HCT116 (cell line): ENCODE results near the gene CD3G. TPM values are rescaled to one million over a fixed set of nuclear protein-coding genes. Genes with fewer than 3 reads are reported as not detected.
"Not testable (repeated sequence)": the region's sequence is repeated elsewhere in the genome, so short reads cannot be mapped to it uniquely, and the experiment has no call there.

Experiments used
- ATAC-seq: fragments of 200-7000 bp; cut with Tn5 transposase; 2 replicates; pipeline ENCODE4 v1.9.1; 2020; ENCODE audit warnings: mild to moderate bottlenecking, moderate library complexity
- BruUV-seq: library from RNA; stranded (reverse); fragments of 400-500 nt; replicated peaks from 2 replicates; lab custom pipeline; 2021; lab: Mats Ljungman, UMichigan
- CTCF ChIA-PET: fragments of 300-600 bp; sonication (Branson Sonifier 250); formaldehyde crosslinking; loops from one replicate; lab custom pipeline; 2021; ENCODE audit warnings: antibody characterized with exemption; lab: Charles Lee
- POLR2A ChIA-PET: fragments of 300-600, 350-600 bp; sonication (Branson Sonifier 250); formaldehyde crosslinking; loops from one replicate; lab custom pipeline; 2021; ENCODE audit warnings: antibody characterized with exemption; lab: Charles Lee
- RAD21 ChIA-PET, 2 experiments: fragments of 300-600 bp; sonication (Branson Sonifier 250); formaldehyde crosslinking; loops; one replicate each; lab custom pipeline; 2023; ENCODE audit warnings: low total read pairs in 2 of 2; ENCODE audit not compliant: uncharacterized antibody in 2 of 2, unreplicated experiment in 2 of 2, low non-redundant PET in 1 of 2; lab: Charles Lee
- DNase-seq: peaks from one replicate; pipeline ENCODE4 v3.0.0-alpha.2; 2010; ENCODE audit warnings: low read depth, low spot score
- H2AFZ ChIP-seq: fragments of 200-600 bp; shearing (Covaris generic), sonication (generic); 2 replicates; pipeline ENCODE4 v1.6.1; 2017; ENCODE audit warnings: low read depth, mixed run types, mixed read lengths, antibody characterized with exemption, low read length; ENCODE audit not compliant: poor library complexity, severe bottlenecking
- H3K27ac ChIP-seq: 2 replicates; pipeline ENCODE4 v1.5.1; 2012; ENCODE audit warnings: low read depth, low read length
- H3K27me3 ChIP-seq: fragments of 200-600 bp; sonication (generic); 2 replicates; pipeline ENCODE4 v1.6.1; 2016; ENCODE audit warnings: mixed run types, low read length, mixed read lengths; ENCODE audit not compliant: insufficient read depth
- H3K36me3 ChIP-seq, 2 experiments: fragments of 200-500 bp in 1 of 2; fragments of 200-600 bp in 1 of 2; sonication (Bioruptor generic) in 1 of 2; sonication (generic) in 1 of 2; 2 replicates each; pipeline versions ENCODE4 v1.5.1 to v1.6.1; 2014 to 2016; ENCODE audit warnings: low read length in 2 of 2, inconsistent platforms in 1 of 2, mixed read lengths in 1 of 2, mixed run types in 1 of 2; ENCODE audit not compliant: insufficient read depth in 2 of 2, control insufficient read depth in 1 of 2
- H3K4me1 ChIP-seq, 2 experiments: fragments of 200-600 bp in 1 of 2; sonication (generic) in 1 of 2; 2 replicates each; pipeline versions ENCODE4 v1.5.1 to v1.6.1; 2012 to 2017; ENCODE audit warnings: low read length in 2 of 2, inconsistent platforms in 1 of 2, mild to moderate bottlenecking in 1 of 2, mixed read lengths in 1 of 2, mixed run types in 1 of 2, moderate library complexity in 1 of 2; ENCODE audit not compliant: insufficient read depth in 2 of 2, control insufficient read depth in 1 of 2
- H3K4me2 ChIP-seq: fragments of 200-600 bp; sonication (generic); 2 replicates; pipeline ENCODE4 v1.6.1; 2017; ENCODE audit warnings: mixed run types, low read length, mixed read lengths
- H3K4me3 ChIP-seq, 2 experiments: fragments of 200-600 bp in 1 of 2; sonication (generic) in 1 of 2; replicated peaks in 1 of 2; 2 replicates each; pipeline ENCODE4 v1.5.1; 2011 to 2016; ENCODE audit warnings: low read length in 2 of 2, control low read depth in 1 of 2, low read depth in 1 of 2, mild to moderate bottlenecking in 1 of 2, mixed read lengths in 1 of 2, mixed run types in 1 of 2
- H3K79me2 ChIP-seq: fragments of 200-600 bp; sonication (generic); 2 replicates; pipeline ENCODE4 v1.6.1; 2017; ENCODE audit warnings: mild to moderate bottlenecking, mixed run types, low read length, moderate library complexity, mixed read lengths; ENCODE audit not compliant: insufficient read depth
- H3K9ac ChIP-seq: fragments of 200-600 bp; sonication (generic); 2 replicates; pipeline ENCODE4 v1.6.1; 2016; ENCODE audit warnings: low read length, mixed read lengths
- H3K9me2 ChIP-seq: fragments of 200-600 bp; sonication (generic), shearing (Covaris generic); 2 replicates; pipeline ENCODE4 v1.6.1; 2017; ENCODE audit warnings: mixed run types, mild to moderate bottlenecking, moderate library complexity; ENCODE audit not compliant: insufficient read depth
- H3K9me3 ChIP-seq, 2 experiments: fragments of 200-500 bp in 1 of 2; fragments of 200-600 bp in 1 of 2; sonication (Bioruptor generic) in 1 of 2; sonication (generic) in 1 of 2; 2 replicates each; pipeline ENCODE4 v1.6.1; 2014 to 2017; ENCODE audit warnings: low read length in 2 of 2, mixed read lengths in 2 of 2, inconsistent platforms in 1 of 2, low read depth in 1 of 2, mild to moderate bottlenecking in 1 of 2, mixed run types in 1 of 2, moderate library complexity in 1 of 2; ENCODE audit not compliant: control insufficient read depth in 1 of 2, insufficient read depth in 1 of 2
- H4K20me1 ChIP-seq: fragments of 200-600 bp; sonication (generic), shearing (Covaris generic); 2 replicates; pipeline ENCODE4 v1.6.1; 2017; ENCODE audit warnings: mixed run types, mild to moderate bottlenecking, moderate library complexity; ENCODE audit not compliant: insufficient read depth
- ATF3 ChIP-seq: IDR thresholded peaks from 2 replicates; pipeline ENCODE4 v1.6.1; 2012
- CBX3 ChIP-seq: IDR thresholded peaks from 2 replicates; pipeline ENCODE4 v1.6.1; 2012; ENCODE audit warnings: low read depth
- CEBPB ChIP-seq: IDR thresholded peaks from 2 replicates; pipeline ENCODE4 v1.6.1; 2012; ENCODE audit warnings: low read depth
- EGR1 ChIP-seq: IDR thresholded peaks from 2 replicates; pipeline ENCODE4 v1.6.1; 2012; ENCODE audit warnings: low read depth
- FOSL1 ChIP-seq: IDR thresholded peaks from 2 replicates; pipeline ENCODE4 v1.6.1; 2012; ENCODE audit warnings: low read depth
- JUND ChIP-seq: IDR thresholded peaks from 2 replicates; pipeline ENCODE4 v1.6.1; 2012
- POLR2A ChIP-seq: IDR thresholded peaks from 2 replicates; pipeline ENCODE4 v1.7.0; 2011; ENCODE audit warnings: borderline replicate concordance; ENCODE audit not compliant: insufficient read depth, insufficient read length; ENCODE audit errors: extremely low read depth
- RAD21 ChIP-seq: IDR thresholded peaks from 2 replicates; pipeline ENCODE4 v1.6.1; 2012; ENCODE audit warnings: low read depth, mild to moderate bottlenecking
- REST ChIP-seq: IDR thresholded peaks from 2 replicates; pipeline ENCODE4 v1.6.1; 2012; ENCODE audit warnings: low read depth
- SIN3A ChIP-seq: IDR thresholded peaks from 2 replicates; pipeline ENCODE4 v1.6.1; 2012; ENCODE audit warnings: low read depth
- SP1 ChIP-seq: IDR thresholded peaks from 2 replicates; pipeline ENCODE4 v1.6.1; 2012; ENCODE audit warnings: low read depth
- SRF ChIP-seq: IDR thresholded peaks from 2 replicates; pipeline ENCODE4 v1.6.1; 2012; ENCODE audit warnings: low read depth
- TCF7L2 ChIP-seq: IDR thresholded peaks from 2 replicates; pipeline ENCODE4 v1.7.0; 2011; ENCODE audit warnings: borderline replicate concordance, inconsistent platforms; ENCODE audit not compliant: insufficient read depth, insufficient read length; ENCODE audit errors: extremely low read depth
- YY1 ChIP-seq: IDR thresholded peaks from 2 replicates; pipeline ENCODE4 v1.6.1; 2011; ENCODE audit warnings: low read length, low read depth, moderate library complexity, mild to moderate bottlenecking; ENCODE audit not compliant: insufficient replicate concordance; ENCODE audit errors: extremely low read depth
- ZBTB33 ChIP-seq: IDR thresholded peaks from 2 replicates; pipeline ENCODE4 v1.6.1; 2011; ENCODE audit warnings: mild to moderate bottlenecking, low read length, moderate library complexity; ENCODE audit not compliant: insufficient replicate concordance; ENCODE audit errors: extremely low read depth
- ZFX ChIP-seq: fragments of 450-650 bp; IDR thresholded peaks from 2 replicates; pipeline ENCODE4 v1.6.1; 2017
- ZNF274 ChIP-seq: fragments of 200-500 bp; sonication (Bioruptor generic); IDR thresholded peaks from 2 replicates; pipeline ENCODE4 v1.6.1; 2014; ENCODE audit warnings: mild to moderate bottlenecking, low read depth, low read length, inconsistent platforms
- intact Hi-C: fragments of 100-400 bp; cut with micrococcal nuclease; formaldehyde crosslinking; loops from 2 replicates; pipeline ENCODE4 v1.10.0; 2022
- total RNA-seq: library from RNA; stranded (reverse); gene quantifications from one replicate; pipeline ENCODE4 v1.2.1, GENCODE V29; 2021; ENCODE audit not compliant: unreplicated experiment

Gene CD3G
- total RNA-seq, 1 experiment from 2014 or later: 0.20 TPM

DNA sequence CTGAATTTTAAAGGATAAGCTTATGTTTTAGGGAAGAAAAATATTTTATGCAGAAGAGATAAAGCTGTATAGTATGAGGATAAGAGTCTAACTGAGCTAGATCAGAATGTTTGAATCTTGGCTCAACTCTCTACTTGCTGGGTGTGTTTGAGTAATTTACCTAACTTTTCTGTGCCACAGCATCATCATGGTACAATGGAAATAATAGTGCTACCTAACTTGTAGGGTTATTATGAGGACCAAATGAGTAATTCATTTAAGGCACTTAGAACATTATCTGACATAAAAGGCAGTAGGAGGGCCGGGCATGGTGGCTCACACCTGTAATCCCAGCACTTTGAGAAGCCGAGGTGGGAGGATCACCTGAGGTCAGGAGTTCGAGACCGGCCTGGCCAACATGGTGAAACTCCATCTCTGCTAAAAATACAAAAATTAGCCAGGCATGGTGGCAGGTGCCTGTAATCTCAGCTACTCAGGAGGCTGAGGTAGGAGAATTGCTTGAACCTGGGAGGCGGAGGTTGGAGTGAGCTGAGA lies 35.1 kb upstream of the CD3G start:
- CTCF ChIA-PET: interaction anchor here (1.2 to 1.7 kb wide), 2 partner anchors 13 to 111 kb away, joined by 3 to 9 read pairs; no protein-coding TSS in a partner anchor
- H2AFZ ChIP-seq, DNase-seq, H3K79me2 ChIP-seq, H3K27ac ChIP-seq, H3K4me2 ChIP-seq, H3K9me2 ChIP-seq, H3K4me3 ChIP-seq, H3K9me3 ChIP-seq, BruUV-seq, H3K9ac ChIP-seq, H3K36me3 ChIP-seq, POLR2A ChIA-PET, intact Hi-C loops, H4K20me1 ChIP-seq, H3K27me3 ChIP-seq, H3K4me1 ChIP-seq, ATAC-seq, RAD21 ChIA-PET: not testable (repeated sequence)

DNA sequence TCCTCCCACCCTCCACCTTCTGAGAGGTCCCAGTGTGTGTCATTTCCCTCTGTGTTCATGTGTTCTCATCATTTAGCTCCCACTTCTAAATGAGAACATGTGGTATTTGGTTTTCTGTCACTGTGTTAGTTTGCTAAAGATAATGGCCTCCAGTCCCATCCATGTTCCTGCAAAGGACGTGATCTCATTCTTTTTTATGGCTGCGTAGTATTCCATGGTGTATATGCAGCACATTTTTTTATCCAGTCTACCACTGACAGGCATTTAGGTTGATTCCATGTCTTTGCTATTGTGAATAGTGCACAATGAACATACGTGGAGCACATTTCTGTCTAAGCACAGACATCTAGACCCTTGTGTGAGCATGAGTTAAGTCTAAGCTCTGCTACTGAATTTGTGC lies 33.9 kb upstream of the CD3G start:
- no peak overlapping the region for H3K4me3 ChIP-seq
- no peaks in the 10 kb centered on the region for H3K4me1 ChIP-seq
- ChIA-PET CTCF (no interaction called here), RAD21 (no interaction called here), POLR2A (no interaction called here)
- no peak overlapping the region for H3K4me2 ChIP-seq
- H3K9ac ChIP-seq: no peak overlapping the region
- no TSS peak for BruUV-seq
- no peak for ATAC-seq
- DNase-seq: no peak
- no peaks in the 10 kb centered on the region for H4K20me1 ChIP-seq
- H3K9me2 ChIP-seq: no peaks in the 10 kb centered on the region
- H3K9me3 ChIP-seq: no peaks in the 10 kb centered on the region
- no peak for TF ChIP-seq FOSL1
- TF ChIP-seq SIN3A: no peak
- no peak for TF ChIP-seq RAD21
- no peak for TF ChIP-seq SP1
- TF ChIP-seq JUND: no peak
- TF ChIP-seq POLR2A: no peak
- no peak for TF ChIP-seq YY1
- no peak for TF ChIP-seq ATF3
- TF ChIP-seq ZNF274: no peak
- TF ChIP-seq SRF: no peak
- TF ChIP-seq ZFX: no peak
- TF ChIP-seq EGR1: no peak
- no peak for TF ChIP-seq CEBPB
- TF ChIP-seq ZBTB33: no peak
- no peak for TF ChIP-seq TCF7L2
- no peak for TF ChIP-seq CBX3
- no peak for TF ChIP-seq REST
- H3K27me3 ChIP-seq: no peaks in the 10 kb centered on the region
- no peaks in the 10 kb centered on the region for H3K79me2 ChIP-seq
- H2AFZ ChIP-seq: no peak overlapping the region
- intact Hi-C loops: no loop called here
- no peak overlapping the region for H3K27ac ChIP-seq
- H3K36me3 ChIP-seq: no peaks in the 10 kb centered on the region
